Right forelimb (tissue), 1 donor: ENCODE results near the gene RGL3.
"Not testable (repeated sequence)": the region's sequence is repeated elsewhere in the genome, so short reads cannot be mapped to it uniquely, and the experiment has no call there.

Experiments used
- DNase-seq: peaks from one replicate; pipeline ENCODE4 v3.0.0-alpha.2; 2018

Gene RGL3

GRCh38 chr19:11420429-11421370 lies 1.6 kb upstream of the RGL3 start:
- DNase-seq = no peak

GRCh38 chr19:11418094-11418548 lies 993 bp downstream of the RGL3 start:
- no peak for DNase-seq

- no peak for DNase-seq
Observed at GRCh38 chr19:11416346-11417052, 2.6 kb downstream of the RGL3 start.

- DNase-seq = no peak
Observed at GRCh38 chr19:11414544-11414943, 4.6 kb downstream of the RGL3 start.

GRCh38 chr19:11410682-11411081 lies 8.4 kb downstream of the RGL3 start:
- no peak for DNase-seq

GRCh38 chr19:11408591-11408990 lies 10.5 kb downstream of the RGL3 start:
- no peak for DNase-seq

- not testable (repeated sequence) for DNase-seq
Observed at GRCh38 chr19:11406703-11407236, 12.3 kb downstream of the RGL3 start.

- DNase-seq = no peak
Observed at GRCh38 chr19:11405846-11406643, 13.1 kb downstream of the RGL3 start.

GRCh38 chr19:11404588-11405222 lies 14.4 kb downstream of the RGL3 start:
- DNase-seq = no peak

GRCh38 chr19:11401808-11402543 lies 17.1 kb downstream of the RGL3 start:
- no peak for DNase-seq

GRCh38 chr19:11400798-11401197 lies 18.3 kb downstream of the RGL3 start:
- no peak for DNase-seq

GRCh38 chr19:11399667-11400066 lies 19.4 kb downstream of the RGL3 start:
- no peak for DNase-seq

GRCh38 chr19:11397089-11397610 lies 22.0 kb downstream of the RGL3 start:
- no peak for DNase-seq

GRCh38 chr19:11390933-11391680 lies 28.0 kb downstream of the RGL3 start:
- DNase-seq = no peak

- no peak for DNase-seq
Observed at GRCh38 chr19:11390359-11390758, 28.8 kb downstream of the RGL3 start.

GRCh38 chr19:11387162-11388034 lies 31.7 kb downstream of the RGL3 start:
- DNase-seq = no peak

- DNase-seq = no peak
Observed at GRCh38 chr19:11384778-11385129, 34.4 kb downstream of the RGL3 start.

GRCh38 chr19:11383706-11384048 lies 35.4 kb downstream of the RGL3 start:
- no peak for DNase-seq

GRCh38 chr19:11382898-11383705 lies 36.0 kb downstream of the RGL3 start:
- DNase-seq = no peak
